H9 (cell line): Measurements from ENCODE around the gene EFCC1. TPM values are rescaled to one million over a fixed set of nuclear protein-coding genes. Genes with fewer than 3 reads are reported as not detected.

Experiments used
- DNase-seq: peaks from one replicate; pipeline ENCODE4 v3.0.0-alpha.2; 2017
- H2AFZ ChIP-seq: one replicate; pipeline ENCODE4 v1.6.1; 2013; ENCODE audit warnings: mild to moderate bottlenecking, low read length, control low read depth, moderate library complexity
- H2AK5ac ChIP-seq: 2 replicates; pipeline ENCODE4 v1.6.1; 2013; ENCODE audit warnings: low read length, control low read depth, mixed read lengths; ENCODE audit not compliant: insufficient read length
- H2BK120ac ChIP-seq: one replicate; pipeline ENCODE4 v1.6.1; 2013; ENCODE audit warnings: low read depth, mild to moderate bottlenecking, low read length, control low read depth, inconsistent platforms; ENCODE audit not compliant: poor library complexity, severe bottlenecking
- H2BK12ac ChIP-seq: 2 replicates; pipeline ENCODE4 v1.6.1; 2013; ENCODE audit warnings: low read length, control low read depth, mixed read lengths, low read depth; ENCODE audit not compliant: insufficient read length
- H2BK15ac ChIP-seq: 2 replicates; pipeline ENCODE4 v1.6.1; 2013; ENCODE audit warnings: low read depth, low read length, control low read depth
- H2BK20ac ChIP-seq: one replicate; pipeline ENCODE4 v1.6.1; 2013; ENCODE audit warnings: low read depth, mild to moderate bottlenecking, low read length, control low read depth, inconsistent platforms; ENCODE audit not compliant: poor library complexity, severe bottlenecking
- H2BK5ac ChIP-seq: 2 replicates; pipeline ENCODE4 v1.6.1; 2013; ENCODE audit warnings: low read length, control low read depth, mixed read lengths; ENCODE audit not compliant: insufficient read length
- H3K14ac ChIP-seq: 2 replicates; pipeline ENCODE4 v1.6.1; 2013; ENCODE audit warnings: low read length, control low read depth; ENCODE audit not compliant: insufficient read depth
- H3K18ac ChIP-seq: 2 replicates; pipeline ENCODE4 v1.6.1; 2013; ENCODE audit warnings: low read depth, mild to moderate bottlenecking, mixed read lengths, low read length, control low read depth; ENCODE audit not compliant: insufficient read length
- H3K23ac ChIP-seq: 2 replicates; pipeline ENCODE4 v1.6.1; 2013; ENCODE audit warnings: low read length, control low read depth, mixed read lengths, low read depth; ENCODE audit not compliant: insufficient read length
- H3K23me2 ChIP-seq: 2 replicates; pipeline ENCODE4 v1.6.1; 2013; ENCODE audit warnings: low read depth, mild to moderate bottlenecking, mixed read lengths, low read length, control low read depth; ENCODE audit not compliant: insufficient read length, poor library complexity, severe bottlenecking
- H3K27ac ChIP-seq: 2 replicates; pipeline ENCODE4 v1.5.1; 2013; ENCODE audit warnings: low read length, control low read depth, mixed read lengths, low read depth; ENCODE audit not compliant: insufficient read length
- H3K27me3 ChIP-seq: 2 replicates; pipeline ENCODE4 v1.6.1; 2013; ENCODE audit warnings: low read length, control low read depth, inconsistent platforms; ENCODE audit not compliant: insufficient read depth
- H3K4ac ChIP-seq: 2 replicates; pipeline ENCODE4 v1.6.1; 2013; ENCODE audit warnings: low read depth, mild to moderate bottlenecking, control low read depth, inconsistent platforms, low read length, moderate library complexity
- H3K4me1 ChIP-seq: 2 replicates; pipeline ENCODE4 v1.6.1; 2013; ENCODE audit warnings: low read length, control low read depth, inconsistent platforms; ENCODE audit not compliant: insufficient read depth
- H3K4me2 ChIP-seq: 2 replicates; pipeline ENCODE4 v1.6.1; 2013; ENCODE audit warnings: low read length, control low read depth, mixed read lengths; ENCODE audit not compliant: insufficient read length, insufficient read depth
- H3K56ac ChIP-seq: 2 replicates; pipeline ENCODE4 v1.6.1; 2013; ENCODE audit warnings: low read depth, mild to moderate bottlenecking, mixed read lengths, low read length, control low read depth; ENCODE audit not compliant: insufficient read length
- H3K79me1 ChIP-seq: 2 replicates; pipeline ENCODE4 v1.6.1; 2013; ENCODE audit warnings: low read depth, mild to moderate bottlenecking, moderate library complexity, low read length, control low read depth, inconsistent platforms; ENCODE audit not compliant: insufficient read depth, poor library complexity, severe bottlenecking
- H3K79me2 ChIP-seq: 2 replicates; pipeline ENCODE4 v1.6.1; 2013; ENCODE audit warnings: low read length, control low read depth, inconsistent platforms; ENCODE audit not compliant: insufficient read depth
- H3K9ac ChIP-seq: 2 replicates; pipeline ENCODE4 v1.6.1; 2013; ENCODE audit warnings: low read length, control low read depth, mixed read lengths; ENCODE audit not compliant: insufficient read length; ENCODE audit errors: extremely low read depth
- H3K9me3 ChIP-seq: one replicate; pipeline ENCODE4 v1.6.1; 2013; ENCODE audit warnings: low read depth, low read length, inconsistent platforms; ENCODE audit not compliant: control insufficient read depth
- H3T11ph ChIP-seq: one replicate; pipeline ENCODE4 v1.6.1; 2013; ENCODE audit warnings: mild to moderate bottlenecking, low read length, control low read depth, inconsistent platforms
- H4K20me1 ChIP-seq: one replicate; pipeline ENCODE4 v1.6.1; 2013; ENCODE audit not compliant: control insufficient read depth, insufficient read length, insufficient read depth
- H4K5ac ChIP-seq: 2 replicates; pipeline ENCODE4 v1.6.1; 2013; ENCODE audit warnings: low read depth, mild to moderate bottlenecking, mixed read lengths, low read length, control low read depth; ENCODE audit not compliant: insufficient read length
- H4K8ac ChIP-seq: replicated peaks from 2 replicates; pipeline ENCODE4 v1.6.1; 2013; ENCODE audit warnings: low read length, control low read depth, mixed read lengths, low read depth; ENCODE audit not compliant: insufficient read length
- H4K91ac ChIP-seq: 2 replicates; pipeline ENCODE4 v1.6.1; 2013; ENCODE audit warnings: low read depth, mild to moderate bottlenecking, moderate library complexity, mixed read lengths, low read length, control low read depth; ENCODE audit not compliant: insufficient read length
- H3K27ac Mint-ChIP-seq, 3 experiments: 2 replicates in 2 of 3; 3 replicates in 1 of 3; pipeline ENCODE4 v1.8.0; 2020 to 2021; ENCODE audit warnings: mixed read lengths in 3 of 3, mild to moderate bottlenecking in 1 of 3, moderate library complexity in 1 of 3
- H3K27me3 Mint-ChIP-seq: 2 replicates; pipeline ENCODE4 v1.8.0; 2021; ENCODE audit warnings: low read depth, mild to moderate bottlenecking, moderate library complexity, mixed read lengths
- H3K36me3 Mint-ChIP-seq, 3 experiments: 2 replicates in 2 of 3; 3 replicates in 1 of 3; pipeline ENCODE4 v1.8.0; 2020 to 2021; ENCODE audit warnings: low read depth in 3 of 3, mixed read lengths in 3 of 3; ENCODE audit not compliant: insufficient read depth in 1 of 3
- H3K4me1 Mint-ChIP-seq, 2 experiments: 2 replicates each; pipeline ENCODE4 v1.8.0; 2020; ENCODE audit warnings: mixed read lengths in 2 of 2
- H3K4me3 Mint-ChIP-seq, 2 experiments: 2 replicates in 1 of 2; 3 replicates in 1 of 2; pipeline ENCODE4 v1.8.0; 2020 to 2021; ENCODE audit warnings: mild to moderate bottlenecking in 2 of 2, mixed read lengths in 2 of 2, moderate library complexity in 1 of 2
- H3K9me3 Mint-ChIP-seq, 2 experiments: 2 replicates in 1 of 2; 3 replicates in 1 of 2; pipeline ENCODE4 v1.8.0; 2020; ENCODE audit warnings: mild to moderate bottlenecking in 2 of 2, mixed read lengths in 2 of 2, moderate library complexity in 1 of 2
- CTCF ChIP-seq: fragments of 200-600 bp; sonication (generic); conservative IDR thresholded peaks from 3 replicates; pipeline ENCODE4 v1.8.0; 2021; ENCODE audit warnings: antibody characterized with exemption, mild to moderate bottlenecking
- WGBS: extraction: QIAGEN DNeasy Blood & Tissue Kit; methylation state at CpG from one replicate; pipeline ENCODE4 v1.1.7; 2013; ENCODE audit warnings: missing lambda C conversion rate, low lambda C conversion rate, mixed read lengths; ENCODE audit not compliant: insufficient read length; ENCODE audit errors: extremely low coverage; 5-methylcytosine and 5-hydroxymethylcytosine counted together
- total RNA-seq: library from RNA; stranded (reverse); gene quantifications from 2 replicates; pipeline ENCODE4 v1.2.1, GENCODE V29; 2021

Gene EFCC1
- total RNA-seq, 1 experiment from 2014 or later = 0.09 TPM

- H3K4ac ChIP-seq = no peak overlapping the region
- peaks cover 38% of the 10 kb centered on the region for H3K27me3 Mint-ChIP-seq
- H3K4me1 Mint-ChIP-seq = peaks cover 2 to 9% of the 10 kb centered on the region in 2 experiments
- H3K27ac Mint-ChIP-seq = no peak overlapping the region
- no peak for DNase-seq
- no peak overlapping the region for H2BK5ac ChIP-seq
- H3K36me3 Mint-ChIP-seq = peaks cover 0 to 3% (median 0%) of the 10 kb centered on the region in 3 experiments; a peak in 1 of 7 replicates
- H4K91ac ChIP-seq = no peak overlapping the region
- no peaks in the 10 kb centered on the region for H3K79me1 ChIP-seq
- WGBS = no CpG with 5 or more reads among the region's 5 CpGs
- H3K4me2 ChIP-seq = no peak overlapping the region
- no peak overlapping the region for H2BK15ac ChIP-seq
- H2BK12ac ChIP-seq = no peak overlapping the region
- H3K27me3 ChIP-seq = no peaks in the 10 kb centered on the region; the same call in 1 of the 2 replicates
- no peak for TF ChIP-seq CTCF
- no peak overlapping the region for H2AK5ac ChIP-seq
- H3K9me3 ChIP-seq = no peaks in the 10 kb centered on the region
- H3K18ac ChIP-seq = no peak overlapping the region
- H3K4me1 ChIP-seq = no peaks in the 10 kb centered on the region
- no peak overlapping the region for H2AFZ ChIP-seq
- no peaks in the 10 kb centered on the region for H3K9me3 Mint-ChIP-seq
- no peak overlapping the region for H2BK120ac ChIP-seq
- no peaks in the 10 kb centered on the region for H4K20me1 ChIP-seq
- no peak overlapping the region for H3K14ac ChIP-seq
- H3T11ph ChIP-seq = no peak overlapping the region
- no peak overlapping the region for H3K27ac ChIP-seq
- H3K79me2 ChIP-seq = no peaks in the 10 kb centered on the region
- no peak overlapping the region for H3K23ac ChIP-seq
- H3K56ac ChIP-seq = no peak overlapping the region
- no peak overlapping the region for H4K5ac ChIP-seq
- no peaks in the 10 kb centered on the region for H3K23me2 ChIP-seq
- no peak overlapping the region for H3K4me3 Mint-ChIP-seq
- H3K9ac ChIP-seq = no peak overlapping the region
- H4K8ac ChIP-seq = no peak overlapping the region
- no peak overlapping the region for H2BK20ac ChIP-seq
These were observed 19.6 kb downstream of the EFCC1 start for GRCh38 chr3:129020691-129021090.
